Brain microvascular endothelial cell (primary cell): ENCODE data around the gene CDC42SE1.
A peak's percentile ranks its signal among the peaks of the same experiment; 100 is the strongest.

Experiments used
- DNase-seq: peaks from one replicate; pipeline ENCODE4 v3.0.0-alpha.2; 2020
- H3K27ac ChIP-seq: fragments of 250-450 bp; sonication (Bioruptor Pico); 2 replicates; pipeline ENCODE4 v1.5.1; 2020; ENCODE audit warnings: mild to moderate bottlenecking, moderate library complexity
- H3K27me3 ChIP-seq: fragments of 250-450 bp; sonication (Bioruptor Pico); replicated peaks from 2 replicates; pipeline ENCODE4 v1.5.1; 2020; ENCODE audit warnings: mild to moderate bottlenecking
- H3K36me3 ChIP-seq: fragments of 250-450 bp; sonication (Bioruptor Pico); replicated peaks from 2 replicates; pipeline ENCODE4 v1.5.1; 2020; ENCODE audit warnings: mild to moderate bottlenecking
- H3K4me3 ChIP-seq: 2 replicates; pipeline ENCODE4 v1.5.1; 2011; ENCODE audit warnings: low read depth, mild to moderate bottlenecking, control low read depth, low read length, moderate library complexity
- CTCF ChIP-seq: IDR thresholded peaks from 2 replicates; pipeline ENCODE4 v1.5.1; 2011; ENCODE audit warnings: low read depth, mild to moderate bottlenecking, moderate library complexity, low read length, control low read depth, inconsistent platforms; ENCODE audit errors: missing control alignments
- in situ Hi-C: cut with HindIII; loops from 2 replicates; pipeline ENCODE4 v1.10.0; 2017; ENCODE audit warnings: low sequenced_read_pairs, low pct_ligation_motif_present

CDC42SE1 gene

GRCh38 chr1:151032164-151032563 lies 27.3 kb downstream of the CDC42SE1 start:
- in situ Hi-C loops = no loop called here
- H3K4me3 ChIP-seq = no peak overlapping the region
- TF ChIP-seq CTCF = no peak
- no peak for DNase-seq
- H3K27ac ChIP-seq = no peak overlapping the region
- H3K36me3 ChIP-seq = peaks cover 25% of the 10 kb centered on the region
- no peaks in the 10 kb centered on the region for H3K27me3 ChIP-seq

GRCh38 chr1:151026460-151026859 lies 33.0 kb downstream of the CDC42SE1 start:
- no peaks in the 10 kb centered on the region for H3K27me3 ChIP-seq
- no peak overlapping the region for H3K4me3 ChIP-seq
- DNase-seq = no peak
- H3K27ac ChIP-seq = no peak overlapping the region
- in situ Hi-C loops = no loop called here
- peaks cover 27% of the 10 kb centered on the region for H3K36me3 ChIP-seq
- TF ChIP-seq CTCF = no peak

GRCh38 chr1:151024540-151025146 lies 34.8 kb downstream of the CDC42SE1 start:
- Histone ChIP-seq H3K4me3 (no peak overlapping the region), H3K36me3 (peaks cover 18% of the 10 kb centered on the region), H3K27me3 (no peaks in the 10 kb centered on the region), H3K27ac (no peak overlapping the region)
- in situ Hi-C loops = no loop called here
- DNase-seq = peak; percentile 69
- peak; percentile 89 for TF ChIP-seq CTCF

- no peak overlapping the region for H3K4me3 ChIP-seq
- DNase-seq = peak; percentile 65
- no peaks in the 10 kb centered on the region for H3K27me3 ChIP-seq
- no peaks in the 10 kb centered on the region for H3K36me3 ChIP-seq
- peak; percentile 12 for TF ChIP-seq CTCF
- peak overlapping the region; percentile 52 for H3K27ac ChIP-seq
- in situ Hi-C loops = no loop called here
Observed at GRCh38 chr1:151013518-151013917, 45.9 kb downstream of the CDC42SE1 start.

GRCh38 chr1:151012684-151013471 lies 46.5 kb downstream of the CDC42SE1 start:
- no peaks in the 10 kb centered on the region for H3K27me3 ChIP-seq
- TF ChIP-seq CTCF = no peak
- H3K27ac ChIP-seq = peak overlapping the region; percentile 52
- in situ Hi-C loops = no loop called here
- no peaks in the 10 kb centered on the region for H3K36me3 ChIP-seq
- H3K4me3 ChIP-seq = no peak overlapping the region
- peak; percentile 39 for DNase-seq
